Naive thymus-derived CD8-positive, alpha-beta T cell (primary cell): ENCODE results near the gene TNFRSF19. TPM values are rescaled to one million over a fixed set of nuclear protein-coding genes. Genes with fewer than 3 reads are reported as not detected.

Source experiments
- ATAC-seq, 2 donors: fragments of 150-1000 bp; cut with Tn5 transposase in 1 of 2; sonication (Bioruptor Pico), chemical (Tn5 transposase) in 1 of 2; 1 replicate in 1 of 2; 2 replicates in 1 of 2; pipeline ENCODE4 v1.10.0; 2021; ENCODE audit warnings: mild to moderate bottlenecking in 2 of 2, moderate library complexity in 2 of 2
- POLR2A ChIA-PET: fragments of 350-600 bp; sonication (Branson Sonifier 250); formaldehyde crosslinking; loops from one replicate; lab custom pipeline; 2021; ENCODE audit warnings: antibody characterized with exemption; lab: Charles Lee
- DNase-seq, 10 donors: peaks; one replicate each; pipeline versions ENCODE4 v3.0.0 to v3.0.0-alpha.2; 2020 to 2022
- H3K27ac Mint-ChIP-seq, 10 donors: one replicate each; pipeline ENCODE4 v1.8.0; 2020 to 2022; ENCODE audit warnings: mild to moderate bottlenecking in 10 of 10, mixed read lengths in 10 of 10, moderate library complexity in 4 of 10, inconsistent platforms in 1 of 10
- H3K27me3 Mint-ChIP-seq, 5 donors: one replicate each; pipeline ENCODE4 v1.8.0; 2021 to 2022; ENCODE audit warnings: mixed read lengths in 5 of 5
- H3K36me3 Mint-ChIP-seq, 3 donors: one replicate each; pipeline ENCODE4 v1.8.0; 2020 to 2022; ENCODE audit warnings: mixed read lengths in 3 of 3, mild to moderate bottlenecking in 2 of 3, inconsistent platforms in 1 of 3
- H3K4me1 Mint-ChIP-seq, 4 donors: one replicate each; pipeline ENCODE4 v1.8.0; 2021 to 2022; ENCODE audit warnings: mixed read lengths in 4 of 4
- H3K4me3 Mint-ChIP-seq, 10 donors: one replicate each; pipeline ENCODE4 v1.8.0; 2020 to 2022; ENCODE audit warnings: mild to moderate bottlenecking in 10 of 10, mixed read lengths in 10 of 10, moderate library complexity in 6 of 10, inconsistent platforms in 1 of 10
- H3K9me3 Mint-ChIP-seq, 9 donors: one replicate each; pipeline ENCODE4 v1.8.0; 2020 to 2022; ENCODE audit warnings: mixed read lengths in 9 of 9, mild to moderate bottlenecking in 3 of 9, inconsistent platforms in 1 of 9, moderate library complexity in 1 of 9
- polyA plus RNA-seq, 3 donors: library from polyadenylated mRNA; unstranded; fragments of 300-500 nt; fragmentation: Illumina TruSeq; gene quantifications; one replicate each; pipeline ENCODE4 v1.2.3, GENCODE V29; 2021
- total RNA-seq, 8 experiments: library from RNA in 2 of 8; stranded (reverse) in 2 of 8; gene quantifications; one replicate each; pipeline ENCODE4 v1.2.3 and lab custom pipeline; 2021 to 2026

The TNFRSF19 gene
- total and polyA plus RNA-seq, 5 experiments from 2014 or later, result 0.16 TPM; not detected in 4

DNA sequence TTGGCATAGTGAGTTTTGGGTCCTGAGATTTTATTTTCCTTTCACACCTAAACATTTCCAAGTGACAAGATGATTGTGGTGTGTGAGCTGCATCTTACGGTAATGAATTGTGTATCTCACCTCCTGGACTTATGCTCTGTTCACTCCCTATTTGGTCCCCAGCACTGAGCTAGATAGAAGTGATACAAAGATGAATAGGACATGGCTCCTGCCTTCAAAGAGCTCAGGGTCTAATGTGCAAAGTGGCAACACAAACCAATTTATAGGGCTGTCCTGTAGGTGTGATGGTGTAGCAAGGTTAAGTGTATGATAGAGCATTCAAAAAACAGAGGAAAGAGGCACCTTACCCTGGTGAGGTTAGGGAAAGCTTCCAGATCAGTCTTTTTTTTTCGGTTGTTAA, 17.6 kb upstream of the TNFRSF19 start:
- H3K27me3 Mint-ChIP-seq, result peaks cover 11 to 33% (median 20%) of the 10 kb centered on the region in 5 donors

DNA sequence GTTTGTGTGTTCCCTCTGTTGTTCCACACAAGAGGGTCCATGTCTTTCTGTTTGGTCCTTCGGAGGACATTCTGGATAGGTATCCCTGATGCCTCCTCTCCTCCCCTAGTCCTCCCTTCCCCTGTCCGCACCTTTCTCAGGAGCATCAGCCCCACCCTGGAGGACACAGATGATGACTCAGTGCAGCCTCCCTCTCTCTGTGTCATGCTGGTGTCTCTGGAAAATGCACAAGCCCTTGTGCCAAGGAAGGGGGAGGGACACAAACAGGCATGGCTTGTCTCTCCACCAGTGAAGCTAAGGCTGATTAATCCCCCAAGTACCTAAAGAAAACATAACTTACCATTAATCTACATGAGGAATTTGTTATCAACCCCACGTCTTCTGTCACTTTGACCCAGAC, 16.2 kb upstream of the TNFRSF19 start:
- no peak overlapping the region for H3K27ac Mint-ChIP-seq
- DNase-seq (no peak), ATAC-seq (no peak)
- H3K4me1 Mint-ChIP-seq, result no peaks in the 10 kb centered on the region
- peaks cover 4 to 30% (median 17%) of the 10 kb centered on the region in 5 donors for H3K27me3 Mint-ChIP-seq
- H3K9me3 Mint-ChIP-seq, result peaks cover 0 to 6% (median 0%) of the 10 kb centered on the region in 9 donors
- POLR2A ChIA-PET, result no interaction called here
- H3K36me3 Mint-ChIP-seq, result no peaks in the 10 kb centered on the region
- no peak overlapping the region for H3K4me3 Mint-ChIP-seq

More for the DNA sequence above, 17.6 kb upstream of the TNFRSF19 start:
- no peaks in the 10 kb centered on the region for H3K36me3 Mint-ChIP-seq
- H3K27ac Mint-ChIP-seq, result no peak overlapping the region
- H3K9me3 Mint-ChIP-seq, result peaks cover 0 to 9% (median 0%) of the 10 kb centered on the region in 9 donors
- H3K4me1 Mint-ChIP-seq, result no peaks in the 10 kb centered on the region
- no peak overlapping the region for H3K4me3 Mint-ChIP-seq
- POLR2A ChIA-PET, result no interaction called here
- DNase-seq, result no peak
- ATAC-seq, result no peak

DNA sequence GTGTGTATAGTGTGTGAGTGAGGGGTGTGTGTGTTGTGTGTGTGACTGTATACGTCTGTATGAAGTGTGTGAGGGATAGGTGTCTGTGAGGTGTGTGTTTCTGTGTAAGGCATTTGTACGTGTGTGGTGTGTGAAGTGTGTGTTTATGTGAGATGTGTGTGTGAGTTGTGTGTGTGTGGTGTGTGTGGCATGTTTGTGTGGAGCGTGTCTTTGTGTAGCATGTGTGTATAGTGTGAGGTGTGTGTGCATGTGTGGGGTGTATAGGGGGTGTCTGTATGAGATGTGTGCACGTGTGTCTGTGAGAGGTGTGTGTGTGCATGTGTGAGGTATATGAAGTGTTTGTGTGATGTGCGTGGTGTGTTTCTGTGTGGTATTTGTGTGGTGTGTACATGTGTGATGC, 13.2 kb upstream of the TNFRSF19 start:
- Mint-ChIP-seq H3K4me1 (no peaks in the 10 kb centered on the region), H3K9me3 (no peaks in the 10 kb centered on the region), H3K36me3 (no peaks in the 10 kb centered on the region), H3K4me3 (no peak overlapping the region), H3K27ac (no peak overlapping the region), H3K27me3 (peaks cover 0 to 29% (median 18%) of the 10 kb centered on the region in 5 donors)
- ATAC-seq (no peak), DNase-seq (no peak)
- POLR2A ChIA-PET, result no interaction called here

GRCh38 chr13:23557733-23558132, 12.5 kb upstream of the TNFRSF19 start:
- Mint-ChIP-seq H3K27me3 (peaks cover 0 to 27% (median 17%) of the 10 kb centered on the region in 5 donors), H3K4me3 (no peak overlapping the region), H3K27ac (no peak overlapping the region), H3K4me1 (no peaks in the 10 kb centered on the region), H3K9me3 (no peaks in the 10 kb centered on the region), H3K36me3 (no peaks in the 10 kb centered on the region)
- DNase-seq (no peak), ATAC-seq (no peak)
- POLR2A ChIA-PET, result no interaction called here

DNA sequence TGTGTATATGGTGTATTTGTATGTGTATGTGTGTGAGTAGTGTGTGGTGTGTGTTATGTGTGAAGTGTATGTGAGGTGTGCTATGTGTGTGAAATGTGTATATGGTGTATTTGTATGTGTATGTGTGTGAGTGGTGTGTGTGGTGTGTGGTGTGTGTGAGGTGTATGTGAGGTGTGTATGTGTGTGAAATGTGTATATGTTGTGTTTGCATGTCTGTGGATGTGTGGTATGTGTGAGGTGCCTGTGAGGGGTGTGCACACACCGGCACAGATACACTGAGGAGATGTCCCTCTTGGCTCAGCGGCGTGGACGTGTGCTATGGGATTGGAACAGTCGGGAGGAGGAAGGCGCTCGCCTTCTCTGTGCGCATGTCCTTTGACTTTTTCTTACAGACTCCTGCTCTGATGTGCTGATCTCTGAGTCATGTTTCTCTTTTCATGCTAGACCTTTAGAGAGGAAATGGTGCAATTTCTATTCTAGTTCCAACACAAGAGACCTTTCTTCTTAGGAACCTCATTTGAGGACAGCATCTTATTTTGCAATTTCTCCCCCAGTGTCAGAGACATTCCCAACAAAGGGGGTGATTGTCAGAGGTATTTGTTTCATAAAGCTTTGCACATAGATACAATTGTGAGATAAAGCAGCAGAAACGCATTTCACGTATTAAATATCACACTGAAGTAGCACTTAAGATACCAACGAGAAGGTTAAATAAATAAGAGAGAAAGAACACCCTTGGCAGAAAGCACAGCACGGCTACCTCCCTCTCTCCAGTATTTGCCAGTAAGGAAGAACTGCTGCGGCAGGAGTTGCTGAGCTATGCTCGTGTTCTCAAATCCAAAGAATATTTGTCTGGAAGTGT, 11.3 kb upstream of the TNFRSF19 start:
- POLR2A ChIA-PET, result no interaction called here
- no peak for DNase-seq
- H3K36me3 Mint-ChIP-seq, result no peaks in the 10 kb centered on the region
- no peaks in the 10 kb centered on the region for H3K4me1 Mint-ChIP-seq
- no peak overlapping the region for H3K4me3 Mint-ChIP-seq
- peaks cover 4 to 28% (median 23%) of the 10 kb centered on the region in 5 donors for H3K27me3 Mint-ChIP-seq
- H3K9me3 Mint-ChIP-seq, result no peaks in the 10 kb centered on the region
- no peak for ATAC-seq
- no peak overlapping the region for H3K27ac Mint-ChIP-seq

DNA sequence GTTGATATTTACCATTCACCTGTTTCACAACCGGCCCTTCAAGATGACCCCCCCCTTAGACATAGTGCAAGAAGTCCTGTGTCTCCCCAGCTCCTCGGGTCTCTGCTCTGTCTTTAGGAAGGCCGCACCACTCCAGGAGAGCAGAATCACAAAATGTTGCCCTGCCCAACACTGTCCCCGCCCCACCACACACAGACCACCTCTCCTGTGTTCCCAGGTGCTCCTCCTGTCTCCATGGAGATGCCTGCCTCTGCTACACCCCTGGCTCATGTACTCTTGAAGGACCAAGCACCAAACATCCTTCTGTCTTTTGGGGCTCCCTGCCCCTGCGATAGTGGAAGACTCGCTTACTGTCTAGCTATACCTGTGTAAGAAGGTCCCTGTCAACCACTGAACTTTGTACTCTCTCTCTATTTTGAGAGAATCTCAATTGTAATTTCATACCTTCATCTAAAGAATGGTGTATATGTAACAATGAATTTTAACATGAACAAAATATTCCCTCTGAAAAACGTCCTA, 9.6 kb upstream of the TNFRSF19 start:
- POLR2A ChIA-PET, result no interaction called here
- no peak for DNase-seq
- Mint-ChIP-seq H3K27ac (no peak overlapping the region), H3K4me3 (no peak overlapping the region), H3K4me1 (no peaks in the 10 kb centered on the region), H3K36me3 (no peaks in the 10 kb centered on the region), H3K27me3 (peaks cover 11 to 24% (median 16%) of the 10 kb centered on the region in 5 donors), H3K9me3 (no peaks in the 10 kb centered on the region)
- ATAC-seq, result no peak

- Mint-ChIP-seq H3K27ac (no peak overlapping the region), H3K4me1 (no peaks in the 10 kb centered on the region), H3K27me3 (peaks cover 9 to 26% (median 15%) of the 10 kb centered on the region in 5 donors), H3K9me3 (no peaks in the 10 kb centered on the region), H3K4me3 (no peak overlapping the region), H3K36me3 (no peaks in the 10 kb centered on the region)
- POLR2A ChIA-PET, result no interaction called here
- no peak for ATAC-seq
- DNase-seq, result no peak
These were observed 9.0 kb upstream of the TNFRSF19 start for GRCh38 chr13:23561261-23561660.

- DNase-seq (no peak), ATAC-seq (no peak)
- H3K9me3 Mint-ChIP-seq, result no peaks in the 10 kb centered on the region
- no peaks in the 10 kb centered on the region for H3K36me3 Mint-ChIP-seq
- no peaks in the 10 kb centered on the region for H3K4me1 Mint-ChIP-seq
- H3K27me3 Mint-ChIP-seq, result peaks cover 12 to 42% (median 29%) of the 10 kb centered on the region in 5 donors
- no peak overlapping the region for H3K4me3 Mint-ChIP-seq
- H3K27ac Mint-ChIP-seq, result no peak overlapping the region
- POLR2A ChIA-PET, result interaction anchor here (0.5 kb wide), 1 partner anchor 164 kb away, joined by 5 read pairs; no protein-coding TSS in a partner anchor
These were observed 6.9 kb upstream of the TNFRSF19 start for GRCh38 chr13:23563085-23563845.

DNA sequence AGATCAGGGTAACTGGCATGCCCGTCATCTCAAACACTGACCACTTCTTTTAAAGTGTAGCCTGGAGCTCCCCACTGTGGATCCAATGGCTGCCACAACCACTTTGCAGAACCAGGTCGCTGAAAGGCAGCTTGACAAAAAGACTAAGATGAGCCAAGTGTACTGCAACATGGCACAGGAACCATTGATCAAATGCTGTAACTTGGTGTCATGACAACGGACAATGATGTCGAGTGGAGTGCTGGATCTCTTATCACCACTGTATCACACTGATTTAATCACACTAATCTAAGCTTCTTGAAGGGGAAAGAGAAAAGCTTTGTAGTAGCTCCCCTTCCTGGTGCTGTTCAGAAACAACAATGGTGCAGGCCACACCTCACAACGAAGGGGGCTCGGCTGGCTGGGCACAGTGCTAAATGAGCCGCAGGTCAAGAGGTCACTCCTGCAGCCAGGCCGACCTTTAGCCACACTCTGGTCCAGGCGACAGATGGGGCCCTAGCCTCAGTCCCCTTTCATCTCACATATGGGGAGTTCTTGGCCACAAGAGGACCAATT, 2.2 kb upstream of the TNFRSF19 start:
- H3K9me3 Mint-ChIP-seq, result no peaks in the 10 kb centered on the region
- POLR2A ChIA-PET, result no interaction called here
- ATAC-seq, result no peak

GRCh38 chr13:23570921-23571315, 706 bp downstream of the TNFRSF19 start:
- peaks cover 0 to 6% (median under 1%) of the 10 kb centered on the region in 4 donors for H3K4me1 Mint-ChIP-seq
- H3K36me3 Mint-ChIP-seq, result no peaks in the 10 kb centered on the region
- no peak for ATAC-seq
- DNase-seq, result no peak
- POLR2A ChIA-PET, result no interaction called here
- no peak overlapping the region for H3K4me3 Mint-ChIP-seq
- H3K27ac Mint-ChIP-seq, result no peak overlapping the region
- H3K9me3 Mint-ChIP-seq, result no peaks in the 10 kb centered on the region
- H3K27me3 Mint-ChIP-seq, result peaks cover 21 to 52% (median 45%) of the 10 kb centered on the region in 5 donors

More for the DNA sequence above, 2.2 kb upstream of the TNFRSF19 start:
- H3K27ac Mint-ChIP-seq, result no peak overlapping the region
- no peaks in the 10 kb centered on the region for H3K36me3 Mint-ChIP-seq
- peaks cover 0 to 6% (median under 1%) of the 10 kb centered on the region in 4 donors for H3K4me1 Mint-ChIP-seq
- no peak for DNase-seq
- peaks cover 21 to 64% (median 31%) of the 10 kb centered on the region in 5 donors for H3K27me3 Mint-ChIP-seq
- no peak overlapping the region for H3K4me3 Mint-ChIP-seq

GRCh38 chr13:23571431-23571830, 1.2 kb downstream of the TNFRSF19 start:
- no peak overlapping the region for H3K27ac Mint-ChIP-seq
- ATAC-seq (no peak), DNase-seq (no peak)
- H3K27me3 Mint-ChIP-seq, result peaks cover 17 to 51% (median 46%) of the 10 kb centered on the region in 5 donors
- POLR2A ChIA-PET, result no interaction called here
- H3K4me3 Mint-ChIP-seq, result no peak overlapping the region
- no peaks in the 10 kb centered on the region for H3K36me3 Mint-ChIP-seq
- no peaks in the 10 kb centered on the region for H3K9me3 Mint-ChIP-seq
- H3K4me1 Mint-ChIP-seq, result peaks cover 0 to 6% (median under 1%) of the 10 kb centered on the region in 4 donors

- no peaks in the 10 kb centered on the region for H3K36me3 Mint-ChIP-seq
- no peak overlapping the region for H3K4me3 Mint-ChIP-seq
- H3K4me1 Mint-ChIP-seq, result peaks cover 4 to 12% (median 5%) of the 10 kb centered on the region in 4 donors
- no peaks in the 10 kb centered on the region for H3K9me3 Mint-ChIP-seq
- ATAC-seq (no peak), DNase-seq (no peak)
- POLR2A ChIA-PET, result no interaction called here
- peaks cover 26 to 51% (median 37%) of the 10 kb centered on the region in 5 donors for H3K27me3 Mint-ChIP-seq
- H3K27ac Mint-ChIP-seq, result no peak overlapping the region
These were observed 2.6 kb downstream of the TNFRSF19 start for GRCh38 chr13:23572836-23573235.
